ENCODE data around the gene FHDC1.

FHDC1 gene

DNA sequence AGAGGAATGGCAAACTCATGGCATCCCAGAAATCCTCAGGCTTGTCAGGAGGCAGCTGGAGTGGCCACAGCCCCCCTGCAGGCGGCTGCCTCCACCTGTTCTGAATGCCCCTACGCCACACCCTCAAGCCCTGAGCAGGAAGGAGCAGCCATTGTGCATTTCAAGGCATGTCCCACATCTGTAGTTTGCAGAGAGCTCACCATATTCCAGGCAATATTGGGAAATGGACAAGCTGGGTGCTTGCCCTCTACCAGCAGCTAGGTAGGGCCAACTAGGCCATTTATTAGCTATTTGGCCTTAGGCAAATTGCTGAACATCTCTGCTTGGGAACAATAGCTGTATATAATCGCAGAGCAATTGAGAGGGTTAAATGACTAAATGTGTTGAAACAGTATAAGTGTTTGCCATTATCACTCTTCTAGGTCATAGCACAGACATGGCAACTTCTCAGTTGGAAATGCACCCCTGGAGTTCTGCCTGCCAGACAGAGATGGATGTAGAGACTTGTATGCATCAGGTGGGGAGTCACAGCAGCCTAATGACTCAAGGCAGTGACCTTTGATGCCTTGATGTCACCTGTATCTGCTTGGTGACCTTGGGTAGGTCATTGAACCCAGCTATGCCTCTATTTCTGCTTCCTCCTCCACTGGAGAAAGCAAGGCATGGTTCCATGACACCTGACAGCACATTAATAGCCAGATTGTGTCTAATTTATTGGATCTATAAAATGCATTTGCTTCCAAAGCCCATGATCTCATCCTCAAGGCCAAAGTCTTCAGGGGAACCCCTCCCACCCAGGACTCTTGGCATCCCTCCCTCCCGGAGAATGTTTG is 52.8 kb downstream of the FHDC1 start:
- DNase-seq: no peak

DNA sequence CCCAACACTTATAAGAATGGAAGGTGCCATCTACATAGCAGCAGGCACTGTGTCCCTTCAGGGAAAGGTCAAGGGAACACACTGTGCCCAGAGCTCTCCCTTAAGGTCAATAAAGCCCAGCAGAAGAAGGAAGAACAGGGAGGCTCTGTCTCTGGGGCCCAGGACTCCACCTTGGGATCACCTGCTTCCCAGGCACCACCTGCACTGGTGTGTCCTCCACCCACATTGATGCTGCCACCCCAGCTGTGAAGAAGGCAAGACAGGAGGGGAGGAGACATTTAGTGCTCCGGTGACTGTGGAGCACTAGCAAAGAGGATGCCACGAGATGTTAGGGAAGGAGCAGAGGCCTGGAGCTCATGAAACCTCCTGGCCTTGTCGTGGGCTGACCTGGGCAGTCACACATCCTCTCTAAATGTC is 53.4 kb downstream of the FHDC1 start:
- no peak for DNase-seq

DNA sequence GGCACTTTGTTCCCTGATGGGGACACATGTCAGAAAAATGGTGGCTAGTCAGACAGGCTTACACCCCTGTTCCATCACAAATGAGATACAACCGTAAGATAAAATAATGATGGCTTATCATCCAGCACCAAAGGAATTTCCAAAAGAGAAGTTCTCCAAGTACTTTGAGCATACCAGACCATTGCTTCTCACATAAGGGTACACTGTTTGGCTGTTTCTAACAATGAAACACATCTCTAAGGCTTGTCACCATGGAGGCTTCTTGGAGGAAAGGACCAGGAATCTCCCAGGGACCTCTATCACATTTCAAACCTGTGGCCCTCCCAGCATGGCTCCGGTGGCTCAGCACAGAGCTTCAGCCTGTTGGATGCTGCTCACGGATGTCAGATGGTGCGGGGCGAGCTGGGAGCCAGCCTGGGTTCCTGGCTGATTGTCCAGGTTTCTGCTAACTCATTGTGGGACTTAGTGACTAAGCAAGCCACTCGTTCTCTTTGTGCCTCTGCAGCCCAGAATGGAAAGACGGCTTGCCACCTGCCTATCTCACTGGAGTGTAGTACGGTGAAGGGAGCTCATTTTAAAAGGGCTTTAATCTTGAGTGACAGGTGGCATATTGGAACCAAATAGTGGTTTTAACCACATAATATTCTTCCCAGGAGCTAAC is 54.5 kb downstream of the FHDC1 start:
- no peak for DNase-seq

DNA sequence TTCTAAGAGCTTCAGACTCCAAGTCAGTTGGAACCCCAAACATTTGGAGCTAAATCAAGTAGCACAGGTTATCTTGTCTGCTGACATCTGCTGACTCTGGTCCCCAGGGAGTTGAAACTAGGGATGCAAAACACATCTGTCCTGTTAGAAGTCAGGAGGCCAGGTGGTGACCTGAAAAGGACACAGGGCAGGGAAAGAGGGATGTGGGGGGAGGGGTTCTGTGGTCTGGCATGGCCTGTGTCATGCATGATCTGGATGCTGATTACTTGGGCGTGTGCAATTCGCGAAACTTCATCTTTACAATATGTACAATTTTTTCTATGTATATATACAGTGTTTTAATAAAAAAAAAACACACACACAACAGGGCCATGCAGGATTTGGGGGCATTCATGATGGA is 55.3 kb downstream of the FHDC1 start:
- DNase-seq: no peak

DNA sequence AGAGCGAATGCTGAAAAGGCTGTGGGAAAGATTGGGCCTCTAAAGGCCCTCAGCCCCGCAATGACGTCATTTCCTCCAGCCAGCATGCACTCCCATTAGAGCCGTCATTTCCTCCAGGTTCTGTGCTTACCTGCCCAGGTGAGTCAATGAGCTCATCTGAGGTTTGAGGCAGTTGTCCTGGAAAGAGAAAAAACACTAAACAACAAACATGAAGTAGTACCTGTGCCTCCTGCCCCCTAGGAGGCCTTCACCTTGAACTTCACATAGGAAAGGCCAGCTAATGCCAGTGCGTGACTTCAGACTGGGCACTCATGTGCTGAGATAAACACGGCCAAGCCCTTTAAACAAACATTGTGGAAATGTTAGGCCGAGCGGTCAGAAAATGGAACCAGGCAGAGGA is 55.9 kb downstream of the FHDC1 start:
- DNase-seq: no peak

DNA sequence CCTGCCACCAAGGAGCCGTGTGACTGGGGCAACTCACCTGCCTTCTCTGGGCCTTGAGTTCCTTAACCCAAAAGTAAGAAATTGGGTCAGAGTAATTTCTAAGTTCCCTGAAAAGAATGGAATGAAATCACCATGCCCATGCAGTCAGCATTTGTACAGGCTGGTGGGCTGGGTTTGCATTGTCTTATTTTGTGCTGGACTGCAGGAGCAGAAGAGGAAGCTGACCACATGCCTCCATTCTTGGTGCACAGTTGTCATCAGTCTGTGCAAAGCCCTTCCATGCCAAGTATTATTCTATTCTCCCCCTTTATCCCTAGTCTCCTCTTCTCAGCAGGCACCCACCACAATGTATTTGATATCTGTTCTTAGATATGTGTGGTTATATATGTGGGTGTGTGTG is 56.3 kb downstream of the FHDC1 start:
- DNase-seq: no peak

DNA sequence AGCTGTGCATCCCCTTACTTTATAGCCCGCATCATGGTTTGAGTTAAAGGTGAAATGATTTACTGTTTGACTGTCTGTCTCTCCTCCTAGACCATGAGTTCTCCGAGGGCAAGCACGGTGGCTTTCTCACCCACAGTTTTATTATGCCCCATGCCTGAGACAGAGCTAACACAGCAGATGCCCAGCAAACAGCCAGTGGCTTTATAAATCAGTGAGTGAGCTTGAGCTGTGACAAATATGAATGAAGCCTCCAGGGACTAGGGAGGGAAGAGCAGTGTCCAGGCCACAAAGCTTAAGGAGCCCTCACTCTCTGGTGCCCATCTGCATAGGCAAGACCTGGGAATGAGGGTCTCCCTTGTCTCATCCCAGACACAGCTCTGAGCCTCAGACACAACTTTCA is 57.9 kb downstream of the FHDC1 start:
- no peak for DNase-seq

DNA sequence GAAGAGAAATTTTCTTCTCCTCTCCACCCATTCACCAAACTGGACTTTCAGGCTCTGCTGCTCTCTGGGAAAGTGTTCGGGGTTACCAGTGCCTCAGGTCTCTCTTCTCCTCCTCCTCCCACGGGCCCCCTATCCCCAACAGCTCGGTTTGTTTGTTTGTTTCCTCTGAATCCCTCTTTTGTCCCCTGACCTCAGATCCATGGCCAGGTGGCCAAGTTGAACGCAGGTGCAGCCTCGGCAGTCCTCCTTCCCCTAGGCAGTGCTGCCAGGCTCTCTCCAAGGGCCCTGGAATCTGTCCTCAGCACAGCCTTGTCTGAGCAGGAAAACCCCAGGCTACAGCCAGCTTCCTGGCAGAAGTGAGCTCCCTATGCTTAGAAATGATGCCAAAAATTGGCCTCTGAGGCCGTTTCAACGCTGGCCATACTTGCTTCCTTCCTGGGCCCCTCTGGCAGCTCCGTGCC is 60.0 kb downstream of the FHDC1 start:
- no peak for DNase-seq

DNA sequence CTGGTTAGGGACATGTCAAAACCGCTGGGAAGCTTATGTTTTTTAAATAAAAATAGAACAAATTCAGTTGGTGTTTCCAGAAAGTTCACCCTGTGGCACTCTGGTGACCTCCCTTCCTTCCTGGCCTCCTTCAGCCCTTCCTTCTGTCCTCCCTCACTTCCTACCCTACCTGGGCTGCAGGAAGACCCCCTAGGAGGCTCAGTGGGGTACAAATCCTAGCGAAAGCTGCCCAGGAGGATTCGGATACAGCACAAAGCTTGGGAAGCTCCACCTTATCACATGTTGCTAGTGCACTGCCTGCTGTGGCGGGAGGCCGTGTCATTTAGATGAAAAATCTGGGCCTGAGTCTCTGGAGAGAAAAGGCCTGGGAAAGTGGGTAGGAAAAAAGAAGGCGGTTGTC is 60.5 kb downstream of the FHDC1 start:
- no peak for DNase-seq

DNA sequence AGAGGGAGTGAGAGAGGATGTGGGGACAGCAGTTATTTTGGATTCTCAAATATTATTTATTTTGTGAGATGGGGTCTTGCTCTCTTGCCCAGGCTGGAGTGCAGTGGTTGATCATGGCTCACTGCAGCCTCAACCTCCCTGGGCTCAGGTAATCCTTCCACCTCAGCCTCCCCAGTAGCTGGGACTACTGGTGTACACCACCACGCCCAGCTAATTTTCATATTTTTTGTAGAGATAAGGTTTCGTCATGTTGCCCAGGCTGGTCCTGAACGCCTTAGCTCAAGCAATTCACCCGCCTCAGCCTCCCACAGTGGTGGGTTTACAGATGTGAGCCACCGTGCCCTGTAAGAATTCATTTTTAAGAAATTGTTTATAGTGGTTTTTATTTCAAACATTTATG is 61.2 kb downstream of the FHDC1 start:
- no peak for DNase-seq

DNA sequence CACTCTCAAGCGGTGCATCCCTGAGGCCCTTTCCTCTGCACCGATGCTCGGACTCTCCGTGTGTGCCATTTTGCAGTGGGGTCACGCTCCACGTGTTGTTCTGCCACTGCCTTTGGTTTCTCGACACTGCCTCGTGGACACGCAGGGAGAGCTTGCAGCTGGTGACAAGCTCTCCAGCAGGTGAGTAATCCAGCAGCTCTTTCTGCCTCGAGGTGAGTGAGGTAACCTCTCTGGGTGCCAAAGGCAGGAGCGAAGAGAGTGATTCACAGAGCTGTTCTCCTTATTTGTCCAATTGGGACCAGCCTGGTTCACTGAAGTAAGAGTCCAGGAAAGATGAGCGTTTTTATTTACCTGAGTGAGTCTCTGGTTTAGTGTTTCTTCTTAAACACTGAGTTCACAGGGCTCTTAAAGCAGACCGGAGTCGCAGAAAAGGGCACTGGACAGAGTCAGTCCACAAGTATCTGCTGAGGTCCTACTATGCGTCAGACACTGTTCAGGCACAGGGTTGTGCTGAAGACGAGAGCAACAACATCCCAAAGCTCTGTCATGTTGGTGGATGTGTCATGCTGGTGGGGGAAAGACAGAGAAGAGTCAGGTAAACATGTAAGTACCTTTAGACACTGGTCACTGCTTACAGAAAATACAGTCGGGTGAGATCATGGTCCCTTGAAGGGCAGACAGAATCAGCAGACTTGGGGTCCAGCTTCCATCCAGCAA is 61.8 kb downstream of the FHDC1 start:
- DNase-seq: no peak

DNA sequence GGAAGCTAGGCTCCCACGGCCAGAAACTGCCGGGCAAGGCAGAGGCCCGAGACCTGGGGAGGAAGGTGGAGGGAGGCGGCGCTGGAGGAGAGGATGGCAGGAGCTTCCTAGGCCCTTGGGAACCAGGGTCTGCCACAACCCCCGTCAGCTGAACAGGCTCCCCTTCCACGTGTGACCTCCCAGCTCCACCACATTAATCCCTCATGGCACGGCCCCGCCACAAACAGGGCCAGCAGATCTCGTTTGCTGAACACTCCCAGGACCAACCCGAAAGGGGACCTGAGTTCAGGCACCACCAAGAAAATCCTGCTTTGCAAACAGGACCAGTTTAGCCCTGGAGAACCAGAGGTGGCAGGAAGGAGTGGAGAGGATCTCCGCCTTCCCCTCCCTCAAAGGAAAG is 62.7 kb downstream of the FHDC1 start:
- DNase-seq: no peak

DNA sequence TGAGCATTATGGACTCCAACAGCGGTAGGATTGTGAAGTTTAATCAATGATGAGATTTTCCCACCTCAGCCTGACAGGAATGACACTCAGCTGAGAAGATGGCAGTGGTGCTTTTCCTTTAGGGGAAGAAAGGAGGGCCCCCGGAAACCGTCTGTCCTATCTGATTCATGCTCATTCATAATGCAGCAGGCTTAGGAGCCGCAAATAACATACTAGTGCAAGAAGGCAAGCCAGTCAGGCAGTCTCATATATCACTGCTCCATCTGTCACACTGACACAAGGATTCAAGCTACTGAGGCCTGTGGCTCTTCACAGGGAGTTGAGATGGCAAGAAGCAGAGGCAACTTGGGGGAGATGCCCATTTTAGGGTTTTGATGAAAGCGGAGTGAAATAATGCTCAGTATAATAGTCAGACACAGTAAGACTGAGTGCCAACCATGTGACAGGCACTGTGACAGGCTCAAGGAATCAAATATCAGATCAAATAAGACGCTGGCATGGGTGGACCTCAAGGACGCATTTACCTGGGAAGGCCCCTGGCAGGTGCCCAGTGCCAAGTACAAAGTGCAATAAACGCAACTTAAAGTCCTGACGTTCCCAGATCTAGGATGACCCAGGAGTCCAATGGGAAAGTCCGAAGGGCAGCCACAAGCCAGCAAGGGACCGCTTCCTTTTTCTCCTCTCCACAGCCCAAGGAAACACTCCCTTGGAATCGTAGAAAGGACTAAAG is 63.4 kb downstream of the FHDC1 start:
- DNase-seq: no peak

DNA sequence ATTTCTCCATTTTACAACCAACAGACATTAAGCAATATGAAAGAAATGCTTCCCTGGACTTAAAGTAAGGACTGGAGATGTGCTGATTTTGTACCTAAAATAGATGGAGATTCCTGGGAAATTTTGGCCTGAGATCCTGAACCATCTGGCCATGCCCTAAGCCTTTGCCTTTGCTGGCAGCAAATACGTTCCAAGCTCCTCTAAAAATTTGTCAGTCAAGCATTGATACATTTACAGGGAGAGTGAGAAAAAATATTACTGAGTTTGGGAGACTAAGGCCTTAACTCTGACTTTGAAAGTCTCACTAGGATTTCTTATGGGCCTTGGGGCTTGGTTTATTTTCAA is 63.9 kb downstream of the FHDC1 start:
- DNase-seq: no peak

DNA sequence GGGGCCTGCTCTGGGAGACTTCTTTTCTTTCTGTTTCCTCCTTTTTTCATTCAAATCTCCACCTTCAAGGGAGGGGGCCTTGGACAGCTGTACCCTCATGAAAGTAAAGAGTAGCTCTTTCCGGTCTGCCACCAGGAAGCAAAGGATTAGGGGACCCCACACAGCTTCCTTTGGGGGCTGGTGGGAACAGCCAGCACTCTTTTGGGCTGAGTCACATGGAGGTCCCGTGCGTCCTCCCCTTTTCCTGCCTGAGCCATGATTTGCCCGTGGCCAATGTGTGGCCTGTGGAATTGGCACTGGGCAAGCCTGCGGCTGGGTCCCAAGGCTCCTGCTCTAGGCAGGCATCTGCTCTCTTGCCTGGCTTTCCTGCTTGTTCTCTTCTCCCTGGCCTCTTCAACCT is 65.5 kb downstream of the FHDC1 start:
- DNase-seq: no peak

DNA sequence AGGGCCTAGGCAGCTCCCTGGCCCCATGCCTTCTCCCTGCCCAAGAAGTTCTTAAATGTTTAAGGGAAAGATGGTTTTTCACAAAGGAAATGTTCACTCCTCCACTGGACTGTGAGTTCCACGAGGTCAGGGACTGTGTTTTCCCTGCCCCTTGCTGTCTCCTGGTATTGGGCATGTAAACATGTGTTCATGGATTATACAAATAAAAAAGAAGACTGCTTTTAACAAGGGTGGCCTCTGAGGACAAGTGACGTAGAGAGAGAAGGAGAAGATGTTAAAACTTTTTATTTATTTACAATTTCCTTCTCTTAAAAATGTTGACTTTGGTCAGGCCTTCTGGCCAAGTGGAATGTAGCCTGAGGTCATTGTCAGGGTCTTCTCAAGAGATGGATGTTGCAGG is 66.0 kb downstream of the FHDC1 start:
- DNase-seq: no peak

DNA sequence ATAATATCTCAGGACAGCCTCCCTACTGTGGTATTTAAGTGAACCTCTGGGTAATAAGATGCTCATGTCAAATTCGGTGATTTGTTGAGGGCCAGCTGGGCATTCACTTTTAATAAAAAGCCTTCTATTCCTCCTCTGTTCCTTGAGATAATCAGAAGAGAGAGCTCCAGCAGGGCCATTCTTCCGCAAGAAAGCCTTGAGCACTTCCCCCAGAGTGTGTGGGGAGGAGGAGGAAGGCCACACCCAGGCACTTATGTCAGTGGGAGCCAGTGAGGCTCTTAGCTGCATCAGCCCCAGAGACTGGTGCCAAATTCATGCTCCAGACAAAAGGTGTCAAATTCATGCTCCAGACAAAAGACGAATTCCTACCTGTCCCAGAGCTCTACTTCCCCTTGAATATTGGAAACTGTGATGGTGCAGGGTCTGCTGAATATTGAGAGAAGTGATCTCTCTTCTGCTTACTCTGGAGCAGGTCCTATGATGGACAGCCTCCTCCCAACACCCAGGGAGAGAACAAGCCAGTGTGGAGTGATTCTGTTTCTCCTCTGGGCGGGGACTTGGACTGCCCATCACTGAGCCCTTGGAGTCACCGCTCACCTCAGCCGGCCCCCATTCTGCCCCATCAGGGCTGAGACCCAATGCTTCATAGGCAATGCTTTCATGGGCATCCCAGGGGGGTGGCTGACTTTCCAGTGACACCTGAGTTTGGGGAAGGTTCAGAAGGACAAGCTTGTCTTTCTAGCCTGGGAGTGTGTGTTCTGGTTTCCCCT is 68.1 kb downstream of the FHDC1 start:
- DNase-seq: no peak

DNA sequence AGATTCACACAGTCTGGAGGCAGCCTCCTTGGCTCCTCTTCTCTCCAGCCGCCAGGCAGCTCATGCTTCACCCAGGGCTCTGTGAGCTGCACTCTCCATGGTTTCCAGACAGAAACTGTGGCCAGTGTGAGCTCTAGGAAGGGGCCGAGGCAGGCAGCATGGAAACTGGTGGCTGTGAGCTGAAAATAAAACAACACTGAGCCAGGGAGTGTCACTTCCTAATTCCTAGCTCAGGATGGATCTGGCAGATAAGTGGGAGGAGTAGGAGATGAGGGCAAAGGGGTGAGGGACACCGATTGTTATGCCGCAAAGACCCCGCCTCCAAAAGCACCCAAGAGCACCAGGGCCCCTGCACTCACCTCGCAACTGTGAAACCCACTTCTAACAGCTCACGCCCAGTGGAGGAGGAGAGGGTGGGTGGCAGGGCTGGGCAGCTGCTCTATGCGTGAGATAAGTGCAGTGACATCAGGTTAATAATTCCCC is 69.8 kb downstream of the FHDC1 start:
- DNase-seq: no peak

DNA sequence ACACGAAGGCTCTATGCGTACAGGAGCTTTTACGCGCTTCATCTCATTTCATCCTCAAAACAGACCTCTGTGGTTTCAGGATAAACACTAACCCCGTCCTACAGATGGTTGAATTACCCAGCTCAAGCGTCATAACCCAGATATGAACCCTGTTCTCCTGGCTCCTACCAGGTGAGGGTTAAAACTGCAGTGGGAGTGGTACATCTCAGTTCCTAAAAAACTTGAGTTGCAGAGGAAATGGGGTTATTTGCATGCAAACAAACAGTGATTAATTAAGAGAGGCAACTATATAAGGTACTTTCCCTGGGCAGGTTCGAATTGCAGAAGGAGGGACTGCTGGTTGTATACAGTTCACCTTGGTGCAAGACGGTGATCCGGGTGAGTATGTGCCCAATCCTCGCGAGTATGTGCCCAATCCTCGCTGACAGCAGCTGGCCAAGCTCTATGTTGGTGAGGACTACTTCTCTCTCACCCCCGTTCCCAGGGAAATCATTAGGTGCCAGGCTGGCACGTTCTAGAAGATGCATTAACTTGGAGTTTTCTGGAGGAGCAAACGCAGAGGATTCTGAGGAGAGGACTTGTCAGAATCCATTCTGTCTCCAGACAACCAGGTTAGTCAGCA is 72.6 kb downstream of the FHDC1 start:
- DNase-seq: no peak

DNA sequence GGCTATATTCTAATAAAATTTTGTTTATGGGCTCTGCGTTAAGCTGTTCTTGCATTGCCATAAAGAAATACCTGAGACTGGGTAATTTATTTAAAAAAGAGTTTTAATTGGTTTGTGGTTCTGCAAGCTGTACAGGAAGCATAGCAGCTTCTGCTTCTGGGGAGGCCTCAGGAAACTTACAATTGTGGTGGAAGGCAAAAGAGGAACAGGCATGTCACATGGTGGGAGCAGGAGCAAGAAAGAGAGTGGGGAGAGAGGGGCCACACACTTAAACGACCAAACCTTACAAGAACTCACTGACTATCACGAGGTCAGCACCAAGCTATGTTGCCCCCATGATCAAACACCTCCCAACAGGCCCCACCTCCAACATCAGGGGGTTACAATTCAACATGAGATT is 74.0 kb downstream of the FHDC1 start:
- DNase-seq: no peak

DNA sequence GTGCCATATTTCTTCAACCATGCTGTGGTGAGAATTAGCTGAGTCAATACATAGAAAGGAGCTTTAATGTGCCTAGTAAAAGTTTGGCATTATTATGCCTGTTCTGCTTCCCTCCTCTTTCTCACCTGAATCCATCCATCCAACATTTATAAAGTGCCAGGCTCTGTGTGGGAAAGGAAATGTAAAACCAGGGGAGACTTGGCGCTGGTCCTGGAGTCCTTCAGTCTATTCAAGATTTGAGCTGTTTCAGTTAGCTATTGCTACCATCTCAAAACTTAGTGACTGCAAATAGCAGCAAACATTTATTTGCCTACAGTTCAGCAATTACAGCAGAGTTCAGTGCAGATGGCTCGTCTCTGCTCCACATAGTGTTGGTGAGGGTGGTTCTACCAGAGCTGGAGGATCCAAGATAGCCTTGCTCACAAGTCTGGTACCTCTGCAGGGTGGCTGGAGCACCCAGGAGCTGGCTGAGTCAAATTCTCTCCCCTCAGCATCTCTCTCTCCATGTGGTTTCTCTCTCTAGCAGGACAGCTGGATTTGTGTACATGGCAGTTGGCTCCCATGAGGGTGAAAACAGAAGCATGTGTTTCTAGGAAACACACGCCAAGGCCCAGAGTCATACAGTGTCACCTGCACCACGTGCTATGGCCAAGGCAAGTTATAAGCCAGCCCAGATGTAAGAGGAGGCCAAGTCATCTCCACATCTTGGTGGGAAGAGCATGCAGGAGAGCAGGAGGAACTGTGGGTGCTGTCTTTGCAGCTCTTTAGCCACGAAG is 77.3 kb downstream of the FHDC1 start:
- no peak for DNase-seq
